PFSK-1 (cell line): ENCODE results near the gene PNLIPRP1.

Experiments used
- FOXP2 ChIP-seq: optimal IDR thresholded peaks from 2 replicates; pipeline ENCODE3; 2011; ENCODE audit warnings: borderline replicate concordance, control low read depth, inconsistent platforms; ENCODE audit not compliant: insufficient read depth; ENCODE audit errors: extremely low read length, extremely low read depth
- POLR2AphosphoS5 ChIP-seq: IDR thresholded peaks from 2 replicates; pipeline ENCODE4 v1.6.1; 2012; ENCODE audit warnings: low read depth, mild to moderate bottlenecking, control low read depth, low read length, moderate library complexity
- REST ChIP-seq, 2 experiments: IDR thresholded peaks; 2 replicates each; pipeline versions ENCODE4 v1.6.1 to v1.8.0; 2011 to 2012; ENCODE audit warnings: low read depth in 2 of 2, low read length in 2 of 2, control low read depth in 1 of 2, inconsistent platforms in 1 of 2, mild to moderate bottlenecking in 1 of 2, moderate library complexity in 1 of 2; ENCODE audit not compliant: insufficient read depth in 1 of 2
- SIN3A ChIP-seq: IDR thresholded peaks from 2 replicates; pipeline ENCODE4 v1.6.1; 2012; ENCODE audit warnings: mild to moderate bottlenecking, low read length, moderate library complexity, borderline replicate concordance; ENCODE audit not compliant: insufficient read depth
- TAF1 ChIP-seq: IDR thresholded peaks from 2 replicates; pipeline ENCODE4 v1.6.1; 2012; ENCODE audit warnings: low read length, control low read depth, borderline replicate concordance; ENCODE audit not compliant: insufficient read depth

Gene PNLIPRP1

GRCh38 chr10:116606061-116606483 lies 15.3 kb downstream of the PNLIPRP1 start:
- TF ChIP-seq REST (IDR thresholded peaks at IDR 0.05; ENCODE audit: insufficient read depth in 1 of 2, low read depth in 2 of 2, low read length in 2 of 2) (no peak), POLR2AphosphoS5 (no peak), TAF1 (no peak), FOXP2 (no peak), SIN3A (no peak)

- TF ChIP-seq REST (IDR thresholded peaks at IDR 0.05; ENCODE audit: insufficient read depth in 1 of 2, low read depth in 2 of 2, low read length in 2 of 2) (no peak), POLR2AphosphoS5 (no peak), TAF1 (no peak), SIN3A (no peak), FOXP2 (no peak)
These were observed 16.6 kb downstream of the PNLIPRP1 start for GRCh38 chr10:116607336-116607735.

DNA sequence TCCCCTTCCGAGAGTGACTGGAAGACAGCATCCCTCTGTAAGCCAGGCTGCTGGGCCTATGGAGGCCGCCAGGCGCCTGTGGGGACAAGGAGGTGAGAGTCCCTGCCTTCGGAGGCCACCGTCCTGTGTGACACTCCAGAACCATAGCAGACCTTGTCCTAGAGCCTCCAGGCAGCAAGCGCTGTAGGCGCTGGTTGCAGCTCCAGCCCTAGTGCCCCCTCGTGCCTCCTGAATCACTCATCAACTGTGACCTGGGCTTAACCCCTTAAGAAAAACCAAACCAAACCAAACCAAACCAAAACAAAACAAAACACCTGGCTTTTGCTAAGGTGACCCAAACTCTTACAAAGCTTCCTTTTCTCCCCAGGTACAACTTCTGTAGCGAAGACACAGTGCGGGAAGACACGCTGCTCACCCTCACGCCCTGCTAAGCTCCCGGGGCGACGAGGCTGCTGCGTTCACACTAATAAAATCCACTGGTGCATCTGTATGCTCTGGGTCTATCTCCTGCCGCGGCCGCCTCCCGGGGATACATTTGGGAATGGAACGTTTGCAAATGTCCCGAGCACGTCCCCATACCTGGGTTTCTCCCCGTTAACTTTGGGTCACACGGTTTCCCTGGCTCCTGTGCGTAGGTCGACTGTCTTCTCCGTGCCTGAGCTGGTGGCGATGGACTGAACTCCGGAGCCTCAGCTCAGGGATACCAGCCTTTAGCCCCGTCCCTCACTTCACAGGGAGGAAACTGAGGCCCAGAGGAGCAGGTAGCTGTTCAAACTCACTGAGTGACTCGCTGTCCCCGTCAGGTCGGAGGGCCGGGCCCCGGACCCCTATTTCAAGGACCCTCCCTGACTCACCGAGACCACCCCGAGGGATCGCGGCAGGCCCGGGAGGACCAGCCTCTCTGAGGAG lies 18.2 kb downstream of the PNLIPRP1 start:
- no peak for TF ChIP-seq SIN3A
- no peak for TF ChIP-seq TAF1
- TF ChIP-seq REST (IDR thresholded peaks at IDR 0.05; ENCODE audit: insufficient read depth in 1 of 2, low read depth in 2 of 2, low read length in 2 of 2) = no peak
- no peak for TF ChIP-seq FOXP2
- no peak for TF ChIP-seq POLR2AphosphoS5

GRCh38 chr10:116610443-116611152 lies 19.8 kb downstream of the PNLIPRP1 start:
- TF ChIP-seq SIN3A = no peak
- no peak for TF ChIP-seq REST (IDR thresholded peaks at IDR 0.05; ENCODE audit: insufficient read depth in 1 of 2, low read depth in 2 of 2, low read length in 2 of 2)
- TF ChIP-seq TAF1 = no peak
- no peak for TF ChIP-seq POLR2AphosphoS5
- TF ChIP-seq FOXP2 = no peak
